Keratinocyte (primary cell): ENCODE measurements around the gene C1orf74. TPM values are rescaled to one million over a fixed set of nuclear protein-coding genes. Genes with fewer than 3 reads are reported as not detected.

ENCODE experiments used
- DNase-seq: peaks from one replicate; pipeline ENCODE4 v3.0.0-alpha.2; 2011; ENCODE audit warnings: low read depth, missing footprints, low spot score
- FAIRE-seq: peaks from 2 replicates; lab custom pipeline; 2011; peaks lifted over from hg19 to GRCh38; lab: Jason Lieb, UNC
- H2AFZ ChIP-seq: 2 replicates; pipeline ENCODE4 v1.6.0; 2012; ENCODE audit warnings: low read length, control low read depth, inconsistent platforms; ENCODE audit not compliant: control insufficient read depth
- H3K27ac ChIP-seq: 2 replicates; pipeline ENCODE4 v1.5.1; 2011; ENCODE audit warnings: low read length; ENCODE audit not compliant: control insufficient read depth, insufficient read depth
- H3K27me3 ChIP-seq: 3 replicates; pipeline ENCODE4 v1.6.0; 2011; ENCODE audit warnings: low read length; ENCODE audit not compliant: control insufficient read depth, insufficient read depth; ENCODE audit errors: extremely low read depth
- H3K36me3 ChIP-seq, 2 experiments: 2 replicates in 1 of 2; 3 replicates in 1 of 2; pipeline ENCODE4 v1.5.1; 2011; ENCODE audit warnings: low read length in 2 of 2, mild to moderate bottlenecking in 1 of 2; ENCODE audit not compliant: control insufficient read depth in 2 of 2, insufficient read depth in 2 of 2; ENCODE audit errors: extremely low read depth in 1 of 2
- H3K4me1 ChIP-seq: 3 replicates; pipeline ENCODE4 v1.5.1; 2011; ENCODE audit warnings: low read length; ENCODE audit not compliant: control insufficient read depth, insufficient read depth; ENCODE audit errors: extremely low read depth
- H3K4me2 ChIP-seq: 3 replicates; pipeline ENCODE4 v1.6.0; 2011; ENCODE audit warnings: low read depth, low read length; ENCODE audit not compliant: control insufficient read depth, insufficient read depth; ENCODE audit errors: extremely low read depth
- H3K4me3 ChIP-seq, 3 experiments: fragments of 200-600 bp in 1 of 3; sonication (generic) in 1 of 3; 2 replicates in 2 of 3; 3 replicates in 1 of 3; pipeline ENCODE4 v1.5.1; 2011 to 2016; ENCODE audit warnings: low read length in 3 of 3, mild to moderate bottlenecking in 3 of 3, control low read depth in 2 of 3, inconsistent platforms in 1 of 3, low read depth in 1 of 3, mixed read lengths in 1 of 3, mixed run types in 1 of 3, moderate library complexity in 1 of 3; ENCODE audit not compliant: control insufficient read depth in 2 of 3, insufficient read depth in 2 of 3; ENCODE audit errors: extremely low read depth in 1 of 3
- H3K79me2 ChIP-seq: 2 replicates; pipeline ENCODE4 v1.6.0; 2012; ENCODE audit warnings: low read length; ENCODE audit not compliant: control insufficient read depth, insufficient read depth
- H3K9ac ChIP-seq: 3 replicates; pipeline ENCODE4 v1.6.0; 2011; ENCODE audit warnings: low read length; ENCODE audit not compliant: control insufficient read depth, insufficient read depth; ENCODE audit errors: extremely low read depth
- H3K9me1 ChIP-seq: 3 replicates; pipeline ENCODE4 v1.6.0; 2011; ENCODE audit warnings: low read length; ENCODE audit not compliant: control insufficient read depth, insufficient read depth; ENCODE audit errors: extremely low read depth
- H3K9me3 ChIP-seq: 2 replicates; pipeline ENCODE4 v1.5.1; 2012; ENCODE audit warnings: low read depth, low read length; ENCODE audit not compliant: control insufficient read depth
- H4K20me1 ChIP-seq: 3 replicates; pipeline ENCODE4 v1.6.0; 2011; ENCODE audit warnings: low read length; ENCODE audit not compliant: control insufficient read depth, insufficient read depth; ENCODE audit errors: extremely low read depth
- CTCF ChIP-seq, 3 experiments: IDR thresholded peaks in 1 of 3; conservative IDR thresholded peaks in 1 of 3; optimal IDR thresholded peaks in 1 of 3; 2 replicates in 2 of 3; 3 replicates in 1 of 3; pipeline versions ENCODE3 to v1.5.1; 2011; ENCODE audit warnings: low read length in 3 of 3, mild to moderate bottlenecking in 3 of 3, moderate library complexity in 2 of 3, control low read depth in 1 of 3, inconsistent platforms in 1 of 3; ENCODE audit not compliant: insufficient read depth in 2 of 3; ENCODE audit errors: extremely low read depth in 1 of 3
- EZH2 ChIP-seq: IDR thresholded peaks from one replicate; pipeline ENCODE4 v1.6.1; 2012; ENCODE audit warnings: inconsistent platforms, mild to moderate bottlenecking, low read length, moderate library complexity
- dilution Hi-C: fragments of 300-500 bp; cut with MboI; formaldehyde crosslinking; loops from one replicate; pipeline ENCODE4 v1.7.0; 2020; ENCODE audit warnings: low sequenced_read_pairs; ENCODE audit not compliant: extremely low pct_ligation_motif_present
- polyA plus RNA-seq, 5 experiments: library from polyadenylated mRNA; depleted of rRNA in 3 of 5; stranded (reverse) in 3 of 5; stranded (forward) in 1 of 5; unstranded in 1 of 5; fragments of >200 nt; gene quantifications; 1 replicate in 1 of 5; 2 replicates in 3 of 5; 3 replicates in 1 of 5; pipeline versions ENCODE4 v1.2.1 to v1.2.3, GENCODE V29; 2011 to 2012; ENCODE audit warnings: missing spikeins in 2 of 5, low read depth in 1 of 5, low replicate concordance in 1 of 5

Gene C1orf74
- polyA plus RNA-seq, 1 donor (not counting 4 experiments of a cell fraction or from before 2014, with no cell fraction given): 58.1 TPM

DNA sequence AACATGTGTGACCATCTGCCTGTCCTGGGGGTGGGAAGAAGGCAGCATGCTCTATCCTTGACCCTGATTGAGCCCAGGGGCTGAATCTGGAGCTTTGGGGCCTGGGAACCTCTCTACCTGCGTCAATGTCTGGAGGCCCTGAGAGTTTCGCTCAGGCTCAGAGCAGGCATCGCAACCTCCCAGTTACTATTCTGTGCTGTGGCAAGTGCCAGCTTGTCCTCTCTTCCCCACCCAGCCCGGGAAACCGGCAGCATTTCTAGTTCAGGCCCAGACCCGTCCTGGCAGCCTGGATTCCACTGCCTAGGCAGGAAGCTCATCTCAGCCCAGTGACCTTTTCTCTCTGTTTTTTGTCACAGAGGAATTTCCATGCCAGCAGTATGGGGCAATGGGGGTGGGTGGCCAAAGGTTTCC is 31.6 kb upstream of the C1orf74 start:
- Histone ChIP-seq H3K79me2 (no peaks in the 10 kb centered on the region), H2AFZ (no peak overlapping the region), H3K9me3 (no peaks in the 10 kb centered on the region), H3K27me3 (no peaks in the 10 kb centered on the region), H3K4me2 (peak overlapping the region; percentile 97), H3K27ac (peak overlapping the region; percentile 100), H3K4me3 (peak overlapping the region in 2 of 3 experiments; percentile 61 to 78), H3K9ac (peak overlapping the region; percentile 98), H3K4me1 (peaks cover 30% of the 10 kb centered on the region), H4K20me1 (no peaks in the 10 kb centered on the region), H3K36me3 (no peaks in the 10 kb centered on the region), H3K9me1 (no peaks in the 10 kb centered on the region)
- FAIRE-seq (peak; percentile 98), DNase-seq (peak; percentile 98)
- TF ChIP-seq CTCF (optimal IDR thresholded peaks at IDR 0.05 in 1 of 3, IDR thresholded peaks at IDR 0.05 in 1 of 3, conservative IDR thresholded peaks at IDR 0.05 in 1 of 3; ENCODE audit: extremely low read depth in 1 of 3, insufficient read depth in 2 of 3, low read length in 3 of 3) (no peak), EZH2 (no peak)
- dilution Hi-C loops: no loop called here

GRCh38 chr1:209815490-209815889 is 31.1 kb upstream of the C1orf74 start:
- Histone ChIP-seq H3K79me2 (no peaks in the 10 kb centered on the region), H3K27me3 (no peaks in the 10 kb centered on the region), H3K4me1 (peaks cover 34% of the 10 kb centered on the region), H3K27ac (peak overlapping the region; percentile 100), H3K9me1 (no peaks in the 10 kb centered on the region), H3K36me3 (no peaks in the 10 kb centered on the region), H3K9ac (peak overlapping the region; percentile 98), H3K9me3 (no peaks in the 10 kb centered on the region), H3K4me2 (peak overlapping the region; percentile 97), H2AFZ (no peak overlapping the region), H4K20me1 (no peaks in the 10 kb centered on the region), H3K4me3 (peak overlapping the region in 2 of 3 experiments; percentile 26 to 57)
- no peak for DNase-seq
- dilution Hi-C loops: no loop called here
- TF ChIP-seq CTCF (optimal IDR thresholded peaks at IDR 0.05 in 1 of 3, IDR thresholded peaks at IDR 0.05 in 1 of 3, conservative IDR thresholded peaks at IDR 0.05 in 1 of 3; ENCODE audit: extremely low read depth in 1 of 3, insufficient read depth in 2 of 3, low read length in 3 of 3) (no peak), EZH2 (no peak)
- peak; percentile 32 for FAIRE-seq
